Left hindlimb (tissue), 1 donor: ENCODE measurements around the gene SLC25A48.

ENCODE experiments used
- DNase-seq: peaks from one replicate; pipeline ENCODE4 v3.0.0-alpha.2; 2018

The SLC25A48 gene

DNA sequence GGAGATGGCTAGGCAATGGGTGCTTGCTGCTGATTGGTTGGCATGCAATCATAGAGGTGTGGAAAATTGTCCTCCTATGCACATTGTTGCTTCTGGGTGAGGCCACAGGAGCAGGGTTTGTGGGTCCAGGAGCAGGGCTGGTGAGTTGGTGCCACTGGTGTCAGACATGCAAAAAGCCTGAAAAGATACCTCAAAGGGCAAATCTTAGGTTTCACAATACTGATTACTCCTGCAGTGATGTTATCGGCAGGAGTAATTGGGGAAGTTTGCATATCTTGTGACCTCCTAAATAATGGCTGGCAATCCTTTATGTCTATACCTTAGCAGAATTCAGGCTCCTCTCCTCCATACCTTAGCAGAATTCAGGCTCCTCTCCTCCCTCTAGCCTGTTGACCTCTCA, 25.2 kb downstream of the SLC25A48 start:
- no peak for DNase-seq

DNA sequence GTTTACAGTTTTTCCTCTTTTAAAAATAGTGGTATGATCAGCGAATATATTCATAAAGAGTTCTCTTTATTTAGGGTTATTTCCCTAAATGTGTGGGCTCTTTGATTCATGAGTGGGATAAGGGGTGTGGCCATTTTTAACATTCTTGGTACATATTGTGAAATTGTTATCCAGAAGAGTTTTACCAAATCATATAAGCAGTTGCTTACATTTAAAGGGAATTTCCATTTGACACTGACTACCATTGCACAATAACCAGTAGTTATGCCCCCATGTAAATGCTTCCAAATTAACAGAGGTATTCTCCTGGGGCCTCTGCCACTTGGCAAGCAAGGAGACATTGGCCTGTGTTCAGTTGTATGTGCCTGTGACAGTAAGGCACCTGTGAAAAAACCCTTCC, 27.2 kb downstream of the SLC25A48 start:
- DNase-seq: no peak

DNA sequence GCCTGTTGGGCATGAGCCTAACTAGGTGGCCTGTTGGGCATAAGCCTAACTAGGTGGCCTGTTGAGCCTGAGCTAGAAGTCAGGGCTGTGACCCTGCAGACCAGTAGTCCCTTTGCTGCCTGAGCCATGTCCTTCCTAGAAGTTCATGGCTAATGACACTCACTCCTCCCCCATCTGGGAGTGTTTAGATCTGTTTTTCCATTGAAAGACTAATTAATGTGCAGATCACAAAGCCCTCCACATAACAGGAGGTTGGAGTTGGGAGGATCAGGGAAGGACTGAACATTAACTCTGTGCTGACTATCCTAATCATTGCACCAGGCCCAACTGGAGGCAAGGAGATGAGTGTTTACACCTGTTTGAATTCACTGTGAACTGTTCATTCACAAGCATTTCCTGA, 27.6 kb downstream of the SLC25A48 start:
- no peak for DNase-seq

DNA sequence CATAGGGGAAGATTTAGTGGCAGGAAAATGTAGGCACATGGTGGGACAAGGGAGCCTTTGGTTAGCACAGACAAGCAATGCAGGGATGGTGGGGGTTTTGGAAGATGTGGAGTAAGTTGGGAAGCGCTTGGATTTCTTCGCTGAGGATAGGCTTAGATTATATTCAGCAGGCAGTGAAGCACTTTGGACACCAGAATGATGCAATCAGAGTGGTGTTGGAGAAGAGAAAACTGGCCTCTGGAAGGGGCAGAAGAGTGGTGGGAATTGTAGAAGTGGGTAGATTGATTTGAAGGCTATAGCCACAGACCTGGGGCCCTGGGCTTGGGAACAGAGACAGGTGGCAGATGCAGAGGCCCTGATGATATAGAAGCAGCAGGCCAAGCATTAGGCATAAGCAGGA, 28.3 kb downstream of the SLC25A48 start:
- no peak for DNase-seq

DNA sequence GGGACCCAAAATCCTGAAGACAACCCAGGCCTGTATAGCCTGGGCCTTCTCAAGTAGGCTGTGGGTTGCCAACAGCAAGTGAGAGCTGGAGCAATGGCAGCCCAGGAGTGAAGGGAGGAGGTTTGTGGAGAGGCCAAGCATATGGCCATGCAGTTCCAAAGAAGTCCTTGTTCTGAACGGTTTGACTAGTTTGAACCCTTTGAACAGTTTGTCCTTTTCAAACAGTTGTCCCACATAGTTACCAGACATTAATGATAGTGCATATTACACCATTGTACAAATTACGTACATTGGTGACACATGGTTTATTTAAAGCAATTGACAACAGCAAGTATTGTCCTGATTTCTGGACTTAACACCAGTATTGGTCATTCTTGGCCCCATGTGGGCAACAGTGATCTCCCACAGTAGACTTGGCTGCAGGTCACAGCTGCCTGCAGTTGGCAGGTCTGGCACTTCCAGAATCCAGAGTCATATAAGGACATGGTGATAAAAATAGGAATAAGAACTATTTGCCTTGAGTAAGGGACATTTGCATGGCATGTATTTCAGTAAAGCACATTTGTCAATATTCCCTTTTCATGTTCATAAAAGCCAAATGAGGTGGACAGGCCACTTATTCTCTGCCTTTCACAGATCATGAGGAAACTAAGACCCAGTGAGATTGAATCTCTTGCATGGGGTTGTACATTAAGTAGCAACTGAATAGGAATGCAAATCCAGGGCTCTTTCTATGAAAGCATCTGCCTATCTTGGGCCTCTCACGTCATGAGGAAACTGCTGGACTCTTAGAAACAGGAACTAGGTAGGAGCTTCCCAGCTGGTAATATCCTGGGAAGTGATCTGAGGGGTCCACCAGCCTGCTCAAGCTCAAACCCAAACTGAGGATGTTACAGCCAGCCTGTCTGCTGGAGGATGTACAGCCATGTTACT, 30.3 kb downstream of the SLC25A48 start:
- no peak for DNase-seq

DNA sequence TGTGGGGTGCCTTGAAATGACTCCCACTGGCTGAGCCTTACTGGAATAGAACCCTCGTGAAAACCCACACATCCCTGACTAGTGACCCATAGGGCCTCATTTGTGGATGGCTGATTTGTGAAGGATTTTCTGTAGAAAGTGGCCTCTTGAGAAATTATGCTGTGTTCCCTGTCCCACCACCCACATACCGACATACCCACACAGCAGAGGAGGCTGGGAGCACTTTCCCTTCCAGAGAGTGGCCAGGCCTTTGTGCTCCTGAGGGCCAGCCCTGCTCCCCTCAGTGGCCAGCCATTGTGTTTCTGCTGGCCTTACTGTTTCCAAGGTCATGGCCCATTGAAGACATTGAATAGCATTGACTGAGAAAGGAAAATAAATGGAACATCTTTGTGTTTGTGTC, 31.6 kb downstream of the SLC25A48 start:
- DNase-seq: no peak

DNA sequence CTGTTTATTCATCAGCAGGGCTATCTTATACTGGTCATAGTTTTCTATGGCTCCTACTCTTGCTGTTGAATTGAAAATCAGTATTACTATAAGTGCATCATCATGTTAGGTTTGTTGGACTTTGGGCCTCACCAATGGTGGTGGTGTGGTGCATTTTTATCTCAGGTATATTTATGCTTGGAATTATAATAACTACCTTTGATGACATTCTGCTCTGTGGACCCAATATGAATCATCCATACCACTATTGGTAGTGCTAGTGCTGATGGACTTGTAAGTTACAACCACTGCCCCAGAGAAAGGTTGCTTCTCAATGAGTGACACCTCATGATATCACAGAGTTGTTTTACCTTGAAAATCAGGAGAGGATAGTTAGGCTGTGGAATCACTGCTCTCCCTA, 33.1 kb downstream of the SLC25A48 start:
- DNase-seq: no peak

DNA sequence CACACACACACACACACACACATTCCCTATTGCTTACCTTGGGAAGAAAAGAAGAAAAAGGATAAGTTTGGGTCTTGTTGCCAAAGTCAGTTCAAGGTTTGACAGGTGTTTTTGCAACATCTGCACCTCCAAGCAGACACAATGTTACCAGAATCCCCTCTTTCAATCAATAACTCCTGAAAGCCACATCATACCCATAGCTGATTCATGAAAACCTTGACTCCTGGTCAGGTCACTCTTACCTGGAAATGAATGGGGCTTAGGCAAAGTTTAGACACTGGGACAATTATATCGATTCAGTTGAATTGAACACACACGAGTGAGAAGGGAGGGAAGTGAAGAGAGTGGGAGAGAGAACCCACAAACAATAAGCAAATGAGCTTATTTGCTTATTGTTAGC, 34.2 kb downstream of the SLC25A48 start:
- no peak for DNase-seq

DNA sequence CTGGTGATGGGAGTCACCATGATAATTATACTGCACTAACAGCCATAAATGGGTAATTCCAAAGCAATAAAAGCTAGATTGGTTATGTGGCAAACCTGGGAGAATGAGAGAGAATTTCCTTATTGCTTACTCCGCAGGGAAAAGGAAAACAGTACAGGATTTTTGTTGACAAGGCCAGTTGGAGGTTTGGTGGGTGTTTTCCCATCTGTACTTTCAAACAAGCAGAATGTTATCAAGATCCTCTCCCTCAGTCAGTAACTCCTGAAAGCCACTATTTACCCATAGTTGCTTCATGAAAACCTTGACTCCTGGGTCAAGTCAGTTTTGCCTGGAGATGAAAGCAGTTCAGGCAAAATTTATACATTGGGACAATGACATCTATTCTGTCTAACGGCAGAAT, 34.8 kb downstream of the SLC25A48 start:
- DNase-seq: no peak

DNA sequence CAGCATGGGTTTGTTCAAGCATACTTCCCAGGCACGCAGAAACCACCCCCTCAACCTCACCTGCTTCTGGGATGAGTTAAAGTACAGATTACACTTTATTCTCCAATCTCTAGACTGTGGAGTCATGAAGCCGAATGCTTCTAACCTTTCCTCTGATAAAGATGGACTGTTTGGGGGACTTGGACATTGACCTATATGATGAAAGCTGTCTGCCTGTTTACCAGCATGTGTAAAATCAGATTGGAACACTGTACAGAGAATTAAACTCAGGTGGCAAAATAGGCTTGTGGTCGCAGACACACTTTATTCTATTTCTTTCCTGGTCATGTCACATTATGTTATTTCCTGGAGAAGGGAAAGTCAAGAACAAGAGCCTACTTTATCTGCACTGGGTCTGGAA, 35.5 kb downstream of the SLC25A48 start:
- DNase-seq: no peak

DNA sequence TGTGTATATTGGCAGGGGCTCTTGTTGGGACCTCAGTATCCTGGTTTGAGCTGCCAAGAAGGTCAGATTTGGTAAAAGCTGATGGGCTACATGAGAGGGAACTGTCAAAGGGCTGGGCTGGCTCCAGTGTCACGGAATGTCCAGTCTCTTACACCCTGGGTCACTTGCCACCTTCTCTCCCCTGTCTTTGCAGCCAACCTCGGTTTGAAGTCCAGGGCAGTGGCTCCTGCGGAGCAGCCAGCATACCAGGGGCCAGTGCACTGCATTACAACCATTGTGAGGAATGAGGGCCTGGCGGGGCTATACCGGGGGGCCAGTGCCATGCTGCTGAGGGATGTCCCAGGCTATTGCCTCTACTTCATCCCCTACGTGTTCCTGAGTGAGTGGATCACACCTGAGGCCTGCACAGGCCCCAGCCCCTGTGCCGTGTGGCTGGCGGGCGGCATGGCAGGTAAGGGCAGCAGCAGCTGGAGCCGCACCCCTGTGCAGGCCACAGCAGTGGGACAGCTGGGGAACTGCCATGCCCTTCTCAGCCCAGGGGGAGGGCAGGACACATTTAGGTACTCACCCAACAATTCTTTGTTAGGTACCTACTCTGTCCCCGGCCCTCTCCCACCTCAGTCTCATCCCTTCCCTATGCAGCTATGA, 36.9 kb downstream of the SLC25A48 start:
- no peak for DNase-seq

DNA sequence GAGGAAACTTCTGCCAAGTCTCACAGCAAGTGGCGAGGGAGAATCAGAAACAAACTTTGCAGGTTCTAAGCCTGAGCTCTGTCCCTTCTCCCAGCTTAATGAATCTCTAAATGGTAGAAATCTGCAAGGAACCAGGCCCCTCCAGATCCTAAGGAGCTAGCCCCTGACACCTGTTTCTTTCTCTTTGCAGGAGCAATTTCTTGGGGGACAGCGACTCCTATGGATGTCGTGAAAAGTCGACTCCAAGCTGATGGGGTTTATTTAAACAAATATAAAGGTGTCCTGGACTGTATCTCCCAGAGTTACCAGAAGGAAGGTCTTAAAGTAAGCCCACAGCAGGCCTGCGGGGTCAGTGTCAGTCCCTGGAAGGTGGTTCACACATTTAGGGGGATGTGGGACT, 39.4 kb downstream of the SLC25A48 start:
- DNase-seq: no peak

DNA sequence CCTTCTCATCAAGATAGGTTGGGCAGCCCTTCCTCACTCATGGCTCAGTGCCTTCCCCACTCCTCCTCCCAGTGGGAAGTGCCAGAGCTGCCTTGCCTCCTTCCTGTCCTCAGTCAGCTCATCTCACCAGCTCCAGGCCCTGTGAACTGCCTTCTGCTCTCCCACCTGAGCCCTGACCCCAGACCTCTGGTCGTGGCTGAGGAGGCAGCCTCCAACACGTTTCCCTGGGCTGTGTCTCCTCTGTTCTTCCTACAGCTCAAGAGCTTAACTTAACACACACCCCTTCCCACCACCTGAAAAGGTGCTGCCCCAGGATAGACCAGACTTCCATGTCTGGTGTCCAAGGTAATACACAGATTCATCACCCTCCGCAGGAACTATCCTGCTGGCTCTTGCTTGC, 40.0 kb downstream of the SLC25A48 start:
- DNase-seq: no peak

DNA sequence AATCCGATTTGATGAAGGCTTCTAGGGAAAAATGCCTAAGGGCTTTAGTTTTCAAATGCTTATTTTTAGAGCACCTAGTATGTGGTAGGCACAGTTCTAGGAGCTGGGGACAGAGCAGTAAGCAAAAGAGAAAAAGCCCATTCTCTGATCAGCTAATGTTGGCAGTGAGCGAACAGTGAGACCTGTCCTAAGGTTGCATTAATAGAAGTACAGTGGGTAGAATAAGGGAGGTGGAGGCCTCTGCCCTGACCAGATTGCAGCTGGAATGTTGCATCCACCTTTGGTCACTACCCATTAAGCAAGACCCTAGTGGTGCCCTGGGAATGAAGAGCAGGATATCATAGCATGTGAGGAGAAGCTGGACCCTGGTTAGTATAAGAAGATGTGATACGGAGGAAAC, 41.1 kb downstream of the SLC25A48 start:
- no peak for DNase-seq

DNA sequence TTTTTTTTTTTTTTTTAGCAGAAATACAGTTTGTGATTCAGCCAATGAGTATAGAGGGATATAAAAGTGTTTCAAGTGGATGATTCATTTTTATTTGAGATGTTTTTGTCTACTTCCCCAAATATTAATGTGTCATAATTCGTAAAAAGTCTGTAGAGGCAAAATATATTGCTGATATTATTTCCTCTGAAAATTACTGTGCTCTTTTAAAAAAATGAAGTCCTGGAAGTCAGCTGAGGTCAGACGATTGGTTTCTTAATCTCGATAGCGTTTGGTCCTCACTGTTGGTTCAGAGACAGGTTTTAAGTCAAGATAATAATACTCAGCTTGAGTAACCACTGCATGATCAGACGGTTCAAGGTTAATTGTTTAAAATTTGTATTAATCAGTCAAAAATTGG, 41.7 kb downstream of the SLC25A48 start:
- no peak for DNase-seq

DNA sequence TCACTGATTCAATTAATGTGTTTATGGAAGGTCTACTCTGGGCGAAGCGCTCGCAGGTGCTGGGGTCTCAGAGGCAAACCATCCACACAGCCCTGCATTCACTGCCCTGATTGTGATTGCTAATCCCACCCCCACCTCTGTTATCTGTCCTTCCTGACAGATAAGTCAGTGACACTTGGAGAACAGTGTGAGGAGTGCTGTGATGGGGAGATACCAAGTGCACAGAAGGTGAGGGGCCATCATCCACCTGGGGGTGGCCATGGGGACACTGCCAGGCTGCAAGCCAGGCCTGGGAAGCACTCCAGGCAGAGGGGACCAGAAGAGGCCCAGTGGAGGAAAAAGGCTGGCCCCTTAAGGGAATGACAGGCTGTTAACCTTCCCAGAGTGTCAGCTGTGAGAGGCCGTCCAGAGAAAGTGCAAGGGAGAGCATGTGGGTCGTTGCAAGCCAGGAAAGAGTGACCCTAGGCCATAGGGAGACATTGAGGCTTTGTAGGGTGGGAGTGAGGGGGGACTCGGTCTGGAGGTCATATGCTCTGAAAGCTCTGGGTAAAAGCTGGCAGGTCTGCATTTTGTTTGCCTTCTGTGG, 43.2 kb downstream of the SLC25A48 start:
- DNase-seq: no peak

DNA sequence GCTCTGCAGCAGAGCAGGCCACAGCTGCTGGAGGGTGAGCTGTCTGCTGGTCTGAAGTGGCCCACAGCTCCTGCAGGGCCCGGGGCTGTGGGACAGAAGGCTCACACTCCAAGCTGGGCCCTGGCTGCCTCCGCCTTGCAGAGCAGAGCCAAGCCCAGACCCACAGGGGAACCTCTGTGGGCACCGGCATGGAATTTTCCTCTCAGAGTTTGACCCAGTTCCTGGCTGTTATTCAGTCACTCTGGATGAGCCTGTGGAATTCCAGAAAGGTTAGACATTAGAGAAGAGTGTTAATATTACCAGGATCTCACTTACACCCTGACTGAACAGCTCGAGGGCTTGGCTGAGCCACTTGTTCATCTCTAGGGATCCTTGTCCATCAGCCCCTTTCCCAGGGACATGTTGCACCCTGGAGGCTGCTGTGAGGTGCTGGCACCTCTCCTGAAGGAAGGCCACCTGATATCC, 43.7 kb downstream of the SLC25A48 start:
- no peak for DNase-seq

DNA sequence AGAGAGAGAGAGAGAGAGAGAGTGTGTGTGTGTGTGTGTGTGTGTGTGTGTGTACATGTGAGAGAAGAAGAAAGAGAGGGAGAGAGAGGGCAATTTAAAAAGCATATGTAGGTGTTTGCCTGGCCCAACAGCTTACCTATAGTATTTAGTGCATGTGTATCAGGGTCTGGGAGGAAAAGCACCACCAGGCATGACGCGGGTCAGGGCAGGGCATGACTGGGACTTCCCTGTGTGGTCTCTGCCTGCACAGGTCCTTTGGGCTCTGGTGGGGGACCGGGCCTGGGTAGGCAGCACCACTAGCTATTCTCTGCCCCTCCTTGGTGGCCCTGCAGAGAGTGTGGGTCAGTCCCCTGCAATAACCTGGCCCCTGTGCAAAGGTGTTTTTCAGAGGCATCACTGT, 45.1 kb downstream of the SLC25A48 start:
- DNase-seq: no peak

DNA sequence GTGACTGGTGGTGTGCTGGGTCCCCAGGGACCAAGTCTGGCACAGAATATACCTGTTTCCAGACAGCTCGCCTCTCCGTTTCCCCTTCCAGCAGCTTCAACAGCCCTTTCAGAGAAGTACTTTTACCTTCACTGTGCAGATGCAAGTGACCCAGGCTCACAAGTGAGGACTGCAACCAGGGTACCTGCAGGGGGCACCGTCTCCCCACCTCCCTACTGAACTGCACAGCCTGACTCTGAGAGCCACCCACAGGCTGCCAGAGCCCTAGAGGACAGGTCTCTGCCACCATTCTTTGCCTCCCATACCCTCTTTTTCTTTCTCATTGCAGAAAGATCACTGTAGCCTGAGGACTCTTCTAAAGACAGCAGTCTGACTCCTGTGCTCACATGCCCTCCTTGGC, 45.8 kb downstream of the SLC25A48 start:
- DNase-seq: no peak

DNA sequence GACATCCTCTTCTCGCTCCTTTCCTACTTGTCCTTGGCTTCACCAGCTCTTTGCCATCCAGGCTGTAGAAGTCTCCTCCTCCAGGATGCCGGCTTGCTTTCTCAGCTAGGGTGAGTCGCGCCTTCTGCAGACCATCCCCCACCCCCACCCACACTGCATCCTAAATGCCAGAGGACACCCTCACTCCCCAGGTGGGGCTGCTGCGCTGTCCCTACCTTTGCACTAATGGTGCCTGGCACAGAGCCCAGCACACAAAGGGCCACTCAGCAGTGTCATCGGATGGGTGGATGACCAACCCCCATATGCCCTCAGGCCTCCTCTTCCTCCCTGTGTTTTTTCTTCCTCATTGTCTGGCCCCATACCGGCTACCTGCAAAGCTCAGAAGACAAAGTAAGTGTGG, 46.3 kb downstream of the SLC25A48 start:
- no peak for DNase-seq

DNA sequence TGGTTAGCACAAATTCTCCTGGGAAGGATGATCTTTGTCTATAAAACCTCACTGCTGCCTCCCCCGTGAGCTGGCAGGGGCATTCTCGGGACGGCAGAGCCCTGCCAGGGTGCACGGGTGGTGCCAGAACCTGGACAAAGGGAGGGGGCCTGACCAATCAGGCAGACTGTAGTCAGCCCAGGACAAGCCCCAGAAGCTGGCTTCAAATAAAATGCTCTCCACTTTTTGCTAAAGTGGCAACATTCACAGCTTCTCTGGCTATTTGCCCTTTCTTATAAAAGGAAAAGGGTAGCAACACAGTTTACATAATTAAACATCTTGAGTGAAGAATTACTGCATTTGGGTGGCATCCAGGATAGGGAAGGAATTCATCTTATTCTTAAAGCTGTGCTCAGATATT, 46.8 kb downstream of the SLC25A48 start:
- DNase-seq: no peak

DNA sequence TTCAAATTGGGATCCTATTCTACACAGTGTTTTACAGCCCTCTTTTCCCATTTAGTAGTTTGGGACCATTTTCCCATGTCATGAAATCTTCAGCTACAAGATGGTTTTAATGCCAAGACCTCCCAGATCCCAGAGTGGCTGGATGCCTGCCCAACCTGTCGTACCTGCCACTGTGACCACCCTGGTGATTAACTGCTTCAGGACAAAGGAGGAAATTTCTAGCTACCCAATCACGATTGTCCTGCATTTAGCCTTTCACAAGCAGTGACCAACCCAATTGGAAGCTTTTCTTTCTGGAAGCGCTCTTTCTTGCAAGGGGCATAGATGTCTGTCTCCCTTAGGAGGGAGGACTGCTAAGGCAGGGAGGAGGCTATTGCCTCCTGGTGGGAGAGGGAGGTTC, 47.4 kb downstream of the SLC25A48 start:
- DNase-seq: no peak

DNA sequence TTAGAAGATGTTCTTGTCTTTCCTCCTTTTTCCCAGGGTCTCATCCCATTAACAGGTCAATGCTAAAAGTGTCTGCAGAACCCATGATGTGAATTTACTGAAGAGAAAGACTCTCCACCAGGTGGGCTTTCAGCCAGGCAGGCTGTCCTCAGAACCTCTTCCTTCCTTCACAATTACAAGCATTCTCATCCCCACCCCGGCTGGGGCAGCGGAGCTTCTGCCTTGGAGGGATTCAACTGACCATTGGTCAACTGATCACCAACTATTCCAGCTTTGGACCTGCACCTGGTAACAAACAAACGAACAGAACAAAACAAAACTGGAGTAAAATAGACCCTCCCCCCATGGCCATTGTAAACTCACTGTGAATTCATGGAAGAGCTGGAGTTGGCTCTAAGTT, 48.6 kb downstream of the SLC25A48 start:
- DNase-seq: no peak

DNA sequence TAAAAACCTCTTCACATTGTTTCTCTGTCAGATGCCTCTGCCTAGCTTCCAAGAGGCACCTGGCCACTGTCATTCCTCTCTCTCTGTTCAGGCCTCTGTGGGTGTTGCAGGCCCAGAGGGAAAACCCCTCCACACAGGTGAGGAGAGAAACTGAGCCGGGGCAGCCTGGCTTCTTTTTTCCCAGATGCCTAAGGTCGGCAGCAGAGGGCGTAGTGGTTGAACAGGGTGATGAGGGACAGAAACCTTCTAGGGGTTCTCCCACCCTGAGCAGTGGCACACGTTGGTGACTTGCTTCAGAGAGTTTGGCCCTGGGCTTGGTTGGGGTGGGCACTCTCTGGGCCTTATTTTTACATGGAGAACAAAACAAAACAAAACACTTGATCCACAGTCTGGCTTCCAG, 49.0 kb downstream of the SLC25A48 start:
- no peak for DNase-seq
